ENCODE measurements around the gene SEC14L5.
A peak's percentile ranks its signal among the peaks of the same experiment; 100 is the strongest.

Gene SEC14L5

DNA sequence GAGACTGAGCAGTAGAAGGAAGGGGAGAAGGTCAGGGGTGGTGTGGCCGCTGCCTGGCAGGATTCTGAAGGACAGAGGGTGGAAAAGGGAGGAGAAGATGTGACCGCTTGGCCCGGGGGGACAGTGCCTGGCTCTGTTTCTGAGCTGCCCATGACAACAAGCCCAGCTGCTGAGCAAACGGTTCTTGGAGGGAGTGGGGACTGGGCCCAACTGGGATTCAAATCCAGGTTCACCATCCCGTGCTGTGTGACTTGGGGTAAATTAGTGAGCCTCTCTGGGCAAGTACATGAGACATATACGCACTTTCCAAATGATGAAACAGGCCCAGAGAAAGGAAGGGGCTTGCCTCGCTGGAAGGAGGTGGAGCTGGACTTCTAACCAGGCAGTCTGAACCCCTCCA is 23.3 kb downstream of the SEC14L5 start:
- no peak overlapping the region for H3K4me3 ChIP-seq (ENCODE audit: low read depth, low read length)

DNA sequence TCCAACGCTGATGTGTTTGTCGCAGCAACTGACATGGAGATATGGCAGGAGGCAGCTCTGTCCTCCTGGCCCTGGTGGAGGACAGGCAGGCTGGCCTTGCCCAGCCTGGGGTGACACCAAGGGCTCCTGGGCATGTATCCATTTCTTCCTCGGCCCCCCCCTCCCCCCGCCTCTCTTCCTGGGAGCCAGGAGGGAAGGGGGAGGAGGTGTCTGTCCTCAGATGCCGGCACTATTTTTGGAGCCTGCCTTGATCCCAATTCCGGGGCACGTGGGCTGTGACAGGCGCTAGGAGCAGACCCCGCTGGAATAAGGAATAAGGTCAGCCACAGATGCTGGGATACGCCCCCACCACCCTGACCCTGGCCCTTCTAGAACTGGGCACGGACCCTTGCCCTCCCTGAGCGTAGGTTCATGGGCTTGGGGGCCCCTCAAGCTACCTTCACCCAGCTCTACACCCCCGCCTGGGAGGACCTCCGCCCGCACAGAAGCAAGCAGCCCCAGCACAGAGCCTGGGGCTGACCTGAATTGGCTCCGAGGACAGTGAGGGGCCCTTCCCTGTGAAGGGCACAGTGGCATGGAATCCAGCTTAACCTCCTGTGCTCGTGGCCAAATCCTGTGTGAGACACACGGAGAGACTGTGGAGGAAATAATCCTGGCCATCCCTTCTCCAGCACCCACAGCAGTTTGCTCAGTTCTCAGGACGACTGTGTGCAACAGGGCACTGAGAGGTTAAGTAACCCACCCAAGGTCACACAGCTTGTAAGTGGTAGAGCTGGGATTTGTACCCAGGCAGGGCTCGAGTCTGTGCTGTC is 24.1 kb downstream of the SEC14L5 start:
- no peak overlapping the region for H3K4me3 ChIP-seq (ENCODE audit: low read depth, low read length)

DNA sequence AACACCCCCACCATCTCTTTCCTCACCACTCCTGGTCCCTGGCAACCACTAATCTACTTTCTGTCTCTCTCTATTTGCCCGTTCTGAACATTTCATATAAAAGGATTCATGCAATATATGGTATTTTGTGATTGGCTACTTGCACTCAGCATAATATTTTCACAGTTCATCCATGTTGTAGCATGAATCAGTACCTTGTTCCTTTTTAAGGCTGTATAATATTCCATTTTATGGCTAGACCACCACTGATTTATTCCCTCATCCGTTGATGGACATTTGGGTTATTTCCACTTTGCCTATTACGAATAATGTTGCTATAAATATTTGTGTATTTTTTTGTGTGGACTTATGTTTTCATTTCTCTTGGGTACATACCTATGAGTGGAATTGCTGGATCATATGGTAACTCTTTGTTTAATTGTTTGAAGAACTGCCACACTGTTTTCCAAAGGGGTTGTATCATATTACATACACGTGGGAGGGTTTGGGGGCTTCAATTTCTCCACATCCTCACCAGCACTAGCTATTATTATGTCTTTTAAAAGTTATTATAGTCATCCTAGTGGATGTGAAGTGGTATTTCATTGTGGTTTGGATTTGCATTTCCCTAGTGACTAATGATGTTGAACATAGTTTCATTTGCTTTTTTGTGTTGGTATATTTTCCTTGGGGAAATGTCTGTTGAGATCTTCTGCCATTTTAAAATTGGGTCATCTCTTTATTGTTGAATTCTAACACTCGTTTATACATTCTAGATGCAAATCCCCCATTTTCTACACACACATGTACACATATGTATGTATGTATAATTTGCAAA is 26.3 kb downstream of the SEC14L5 start:
- no peak overlapping the region for H3K4me3 ChIP-seq (ENCODE audit: low read depth, low read length)

DNA sequence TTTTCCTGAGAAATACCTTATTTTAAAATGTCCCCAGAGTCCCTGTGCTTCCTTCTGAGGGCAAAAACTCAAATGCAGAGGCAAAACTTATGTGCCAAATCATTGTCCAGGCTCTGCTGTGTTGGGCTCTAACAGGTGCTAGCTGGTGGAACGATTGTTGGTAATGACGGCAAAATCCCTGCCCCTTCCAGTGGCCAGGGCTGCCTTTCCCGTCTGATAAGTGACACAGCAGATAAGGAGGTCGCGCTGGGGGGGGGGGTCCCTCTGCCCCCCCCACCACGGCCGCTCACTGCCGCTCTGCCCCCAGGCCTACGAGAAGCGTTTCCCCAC is 29.1 kb downstream of the SEC14L5 start:
- no peak overlapping the region for H3K4me3 ChIP-seq (ENCODE audit: low read depth, low read length)

DNA sequence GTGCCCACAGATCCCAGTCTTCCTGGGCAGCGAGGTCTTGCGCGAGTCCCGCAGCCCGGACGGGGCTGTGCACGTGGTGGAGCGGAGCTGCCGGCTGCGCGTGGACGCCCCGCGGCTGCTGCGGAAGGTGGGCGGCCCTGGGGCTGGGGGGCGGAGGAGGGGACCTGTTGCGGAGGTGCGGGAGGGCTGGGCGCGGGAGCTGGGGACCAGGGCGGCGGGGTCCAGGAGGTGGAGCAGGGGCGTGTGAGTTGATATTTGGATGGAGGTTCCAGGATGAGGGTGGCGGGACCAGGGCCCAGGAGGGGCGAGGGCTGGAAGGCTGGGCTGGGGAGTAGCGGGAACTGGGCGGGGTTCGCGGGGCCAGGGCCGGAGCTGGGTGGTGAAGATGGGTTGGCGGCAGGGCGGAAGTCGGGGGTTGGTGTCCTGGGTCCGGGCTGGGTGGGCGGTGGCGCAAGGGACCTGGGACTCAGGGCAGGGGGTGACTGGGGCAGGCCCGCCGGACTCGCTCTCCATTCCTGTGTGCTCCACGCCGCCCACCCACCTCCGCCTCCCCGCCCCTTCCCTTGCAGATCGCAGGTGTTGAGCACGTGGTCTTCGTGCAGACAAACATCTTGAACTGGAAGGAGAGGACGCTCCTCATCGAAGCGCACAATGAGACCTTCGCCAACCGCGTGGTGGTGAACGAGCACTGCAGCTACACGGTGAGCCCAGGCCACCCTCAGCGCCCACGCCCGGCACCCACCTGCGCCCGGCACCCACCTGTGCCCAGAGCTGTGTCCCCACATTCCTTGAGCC is 29.6 kb downstream of the SEC14L5 start:
- H3K4me3 ChIP-seq (ENCODE audit: low read depth, low read length) = peak overlapping the region; percentile 8

DNA sequence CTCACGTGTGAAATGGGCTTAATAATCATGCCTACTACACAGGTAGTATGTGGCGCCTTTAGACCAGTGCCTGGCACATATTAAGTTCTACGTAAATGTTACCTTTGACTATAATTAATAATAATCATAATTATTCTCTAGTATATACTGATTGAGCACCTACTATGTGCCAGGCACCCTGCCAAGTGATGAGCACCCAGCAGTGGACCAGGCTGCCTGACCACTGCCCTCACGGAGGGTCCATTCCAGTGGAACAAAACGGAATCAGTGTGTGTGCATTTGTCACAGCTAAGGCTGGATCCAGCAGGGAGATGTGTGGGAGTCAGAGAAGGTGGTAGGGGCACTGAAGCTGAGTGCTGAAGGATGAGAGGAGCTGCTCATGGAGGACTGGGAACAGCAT is 30.5 kb downstream of the SEC14L5 start:
- H3K4me3 ChIP-seq (ENCODE audit: low read depth, low read length) = no peak overlapping the region

DNA sequence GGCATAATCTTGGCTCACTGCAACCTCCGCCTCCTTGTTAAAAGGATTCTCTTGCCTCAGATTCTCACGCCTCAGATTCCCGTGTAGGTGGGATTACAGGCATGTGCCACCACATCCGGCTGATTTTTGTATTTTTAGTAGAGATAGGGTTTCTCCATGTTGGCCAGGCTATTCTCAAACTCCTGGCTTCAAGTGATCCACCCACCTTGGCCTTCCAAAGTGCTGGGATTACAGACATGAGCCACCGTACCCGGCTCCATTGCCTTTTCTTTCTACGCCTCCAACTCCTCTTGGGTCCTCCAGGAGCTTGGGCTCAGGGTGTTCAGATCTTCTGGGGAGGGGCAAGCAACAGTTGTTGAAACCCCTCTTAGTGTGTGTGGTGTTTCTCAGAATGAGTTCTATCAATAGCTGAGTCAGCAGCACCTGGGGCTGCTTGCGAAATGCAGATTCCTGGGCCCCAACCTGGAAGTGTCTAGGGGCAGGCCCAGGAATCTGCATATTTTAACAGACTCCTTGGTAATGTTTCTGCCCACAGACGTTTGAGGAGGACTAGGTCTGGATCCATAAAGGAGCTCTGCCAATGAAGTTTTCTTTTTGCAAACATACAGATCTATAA is 31.4 kb downstream of the SEC14L5 start:
- no peak overlapping the region for H3K4me3 ChIP-seq (ENCODE audit: low read depth, low read length)

DNA sequence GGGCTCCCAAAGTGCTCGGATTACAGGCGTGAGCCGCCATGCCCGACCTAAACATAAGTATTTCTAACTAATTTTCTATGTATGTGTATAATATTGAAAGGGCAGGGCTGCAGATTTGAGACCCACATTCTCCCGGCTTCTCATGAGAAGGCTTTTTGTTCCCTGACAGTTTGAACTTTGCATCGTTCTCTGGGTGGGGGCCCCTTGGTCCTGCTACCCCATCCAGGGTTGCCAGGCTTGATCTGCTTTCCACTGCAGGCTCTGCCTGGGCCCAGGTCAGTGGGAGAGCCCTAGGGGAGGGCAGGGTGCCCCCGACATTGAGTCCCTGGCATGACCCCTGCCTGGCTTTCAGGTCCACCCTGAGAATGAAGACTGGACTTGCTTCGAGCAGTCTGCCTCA is 32.3 kb downstream of the SEC14L5 start:
- no peak overlapping the region for H3K4me3 ChIP-seq (ENCODE audit: low read depth, low read length)

DNA sequence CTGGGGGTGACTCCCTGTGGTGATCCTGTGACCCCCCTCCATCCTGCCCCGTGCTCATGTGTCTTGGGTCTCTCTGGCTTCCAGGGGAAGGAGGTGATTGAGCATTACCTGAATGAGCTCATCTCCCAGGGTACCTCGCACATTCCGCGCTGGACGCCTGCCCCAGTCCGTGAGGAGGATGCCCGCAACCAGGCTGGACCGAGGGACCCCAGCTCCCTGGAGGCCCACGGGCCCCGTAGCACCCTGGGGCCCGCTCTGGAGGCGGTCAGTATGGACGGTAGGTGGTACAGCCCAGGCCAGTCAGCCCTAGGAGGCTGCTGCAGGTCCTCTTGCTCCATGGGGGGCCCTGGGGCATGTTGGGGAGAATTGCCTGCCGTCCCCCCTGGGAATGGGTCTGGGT is 33.6 kb downstream of the SEC14L5 start:
- H3K4me3 ChIP-seq (ENCODE audit: low read depth, low read length) = no peak overlapping the region

DNA sequence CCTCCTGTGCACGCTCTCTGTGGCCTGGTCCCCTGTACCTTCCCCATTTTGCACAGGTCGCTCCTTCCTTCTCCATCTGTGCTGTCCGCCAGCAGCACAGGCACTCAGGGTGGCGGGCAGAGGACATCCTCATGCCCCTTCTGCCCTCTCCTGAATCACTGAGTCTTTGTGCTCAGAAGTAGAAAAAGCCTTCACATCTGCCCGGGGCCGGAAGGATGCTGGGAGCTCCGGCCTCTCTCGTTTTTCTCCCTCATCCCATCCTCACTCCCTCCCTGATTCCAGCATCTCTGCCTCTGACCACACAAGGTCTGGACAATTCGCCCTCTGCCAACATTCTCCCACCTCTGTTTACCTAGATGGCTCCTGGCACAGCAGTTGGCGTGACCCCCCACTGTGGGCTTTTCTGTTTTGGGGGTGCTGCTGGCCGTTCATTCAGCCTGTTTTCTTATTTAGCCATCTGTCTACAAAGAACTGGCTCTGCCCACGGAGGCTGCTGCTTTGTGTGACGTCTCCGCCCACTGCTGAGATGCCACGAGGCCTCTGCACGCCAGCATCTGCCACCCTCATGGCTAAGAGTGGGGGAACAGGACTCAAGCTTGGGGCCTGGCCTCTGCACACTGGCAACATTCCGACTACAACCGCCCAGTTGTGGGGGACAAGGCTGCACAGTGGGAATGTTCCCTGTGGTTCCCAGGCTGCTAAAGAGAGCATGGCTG is 36.7 kb downstream of the SEC14L5 start:
- H3K4me3 ChIP-seq (ENCODE audit: low read depth, low read length) = no peak overlapping the region

DNA sequence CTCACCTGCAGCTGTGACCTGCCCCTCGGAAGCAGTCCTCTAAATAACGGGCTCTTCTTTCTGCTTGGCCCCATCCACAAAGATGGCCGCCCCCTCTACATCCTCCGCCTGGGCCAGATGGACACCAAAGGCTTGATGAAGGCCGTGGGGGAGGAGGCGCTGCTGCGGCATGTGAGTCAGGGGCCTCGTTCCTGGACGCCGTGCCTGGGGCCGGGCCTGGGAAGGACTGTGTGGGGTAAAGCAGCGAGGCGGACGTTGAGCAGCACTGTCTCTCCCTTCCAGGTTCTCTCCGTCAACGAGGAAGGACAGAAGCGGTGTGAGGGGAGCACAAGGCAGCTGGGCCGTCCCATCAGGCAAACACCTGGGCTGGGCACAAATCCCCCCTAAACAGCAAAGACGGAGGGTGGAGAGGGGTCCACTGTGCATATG is 42.5 kb downstream of the SEC14L5 start:
- no peak overlapping the region for H3K4me3 ChIP-seq (ENCODE audit: low read depth, low read length)

DNA sequence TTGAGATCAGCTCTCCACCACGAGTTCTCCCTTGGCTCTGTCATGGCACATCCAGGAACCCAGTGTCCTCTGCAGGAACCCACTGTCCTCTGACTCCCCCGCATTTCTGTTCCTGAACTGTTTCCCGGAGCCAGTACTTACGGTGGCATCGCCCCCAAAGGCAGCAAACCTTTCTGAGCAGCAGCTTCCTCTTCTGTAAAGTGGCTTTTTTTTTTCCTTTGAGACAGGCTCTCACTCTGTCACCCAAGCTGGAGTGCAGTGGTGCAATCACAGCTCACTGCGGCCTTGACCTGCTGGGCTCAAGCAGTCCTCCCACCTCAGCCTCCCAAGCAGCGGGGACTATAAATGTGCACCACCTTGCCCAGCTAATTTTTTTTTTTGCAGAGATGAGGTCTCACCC is 43.4 kb downstream of the SEC14L5 start:
- H3K4me3 ChIP-seq (ENCODE audit: low read depth, low read length) = no peak overlapping the region

DNA sequence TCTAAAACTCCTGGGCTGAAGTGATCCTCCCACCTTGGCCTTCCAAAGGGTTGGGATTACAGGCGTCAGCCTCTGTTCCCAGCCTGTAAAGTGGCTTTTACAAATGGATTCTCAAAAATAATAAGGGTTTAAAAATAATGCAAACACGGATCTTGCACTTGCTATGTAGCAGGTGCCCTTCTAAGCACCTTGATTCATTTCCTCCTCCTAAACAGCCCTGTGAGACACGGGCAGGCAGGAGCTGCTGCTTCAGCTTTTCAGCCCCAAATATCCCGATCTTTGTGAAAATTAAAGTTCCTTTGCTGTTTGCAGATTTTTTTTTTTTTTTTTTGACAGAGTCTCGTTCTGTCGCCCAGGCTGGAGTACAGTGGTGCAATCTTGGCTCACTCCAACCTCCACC is 43.9 kb downstream of the SEC14L5 start:
- H3K4me3 ChIP-seq (ENCODE audit: low read depth, low read length) = no peak overlapping the region

DNA sequence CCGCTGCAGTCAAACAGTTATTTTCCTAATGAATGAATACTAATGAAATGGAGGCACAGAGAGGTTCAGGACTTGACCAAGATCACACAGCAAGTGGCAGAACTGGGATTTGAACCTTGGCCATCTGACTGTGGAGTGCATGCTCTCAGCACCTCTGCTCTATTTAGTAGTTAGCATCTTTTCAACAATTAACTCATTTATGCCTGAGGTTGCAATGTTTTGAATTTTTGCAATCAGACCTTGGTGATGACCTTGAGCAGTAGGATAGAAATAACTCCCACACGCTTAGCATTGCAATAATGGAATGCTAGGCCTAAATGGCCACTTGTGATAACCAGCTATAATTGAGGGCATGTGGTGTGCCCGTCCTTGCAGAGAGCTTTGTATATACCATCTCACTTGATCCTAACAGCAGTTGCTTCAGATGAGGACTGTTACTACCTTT is 44.6 kb downstream of the SEC14L5 start:
- no peak overlapping the region for H3K4me3 ChIP-seq (ENCODE audit: low read depth, low read length)

DNA sequence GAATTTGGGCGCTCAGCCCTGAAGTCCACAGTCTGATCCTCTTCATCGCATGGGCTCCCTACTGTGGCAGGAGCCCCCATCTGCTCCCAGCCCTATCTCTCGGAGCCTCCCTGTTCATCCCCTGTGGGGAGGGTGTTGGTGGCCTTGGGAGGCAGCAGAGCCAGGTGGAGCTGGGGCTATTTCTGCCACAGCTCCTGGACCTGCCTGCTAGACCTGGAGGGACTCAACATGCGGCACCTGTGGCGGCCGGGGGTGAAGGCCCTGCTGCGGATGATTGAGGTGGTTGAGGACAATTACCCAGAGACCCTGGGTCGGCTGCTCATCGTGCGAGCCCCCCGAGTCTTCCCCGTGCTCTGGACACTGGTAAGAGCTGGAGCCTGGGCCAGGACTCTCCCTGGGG is 45.1 kb downstream of the SEC14L5 start:
- no peak overlapping the region for H3K4me3 ChIP-seq (ENCODE audit: low read depth, low read length)

DNA sequence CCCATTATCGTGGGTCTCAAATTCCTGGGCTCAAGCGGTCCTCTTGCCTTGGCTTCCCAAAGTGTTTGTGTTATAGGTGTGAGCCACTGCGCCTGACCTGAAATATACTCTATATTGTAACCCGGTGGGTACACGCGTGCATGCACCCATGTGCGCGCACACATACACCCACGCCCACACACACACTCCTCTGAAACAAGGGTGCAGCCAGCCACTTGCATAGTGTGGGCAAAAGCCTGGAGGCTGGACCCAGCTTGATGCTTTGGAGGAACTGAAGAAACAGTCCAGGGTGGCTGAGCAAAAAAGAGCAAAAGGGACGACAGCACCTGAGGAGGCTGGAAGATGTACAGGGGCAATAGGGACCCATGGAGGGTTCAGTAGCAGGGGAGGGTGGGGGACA is 45.7 kb downstream of the SEC14L5 start:
- no peak overlapping the region for H3K4me3 ChIP-seq (ENCODE audit: low read depth, low read length)

DNA sequence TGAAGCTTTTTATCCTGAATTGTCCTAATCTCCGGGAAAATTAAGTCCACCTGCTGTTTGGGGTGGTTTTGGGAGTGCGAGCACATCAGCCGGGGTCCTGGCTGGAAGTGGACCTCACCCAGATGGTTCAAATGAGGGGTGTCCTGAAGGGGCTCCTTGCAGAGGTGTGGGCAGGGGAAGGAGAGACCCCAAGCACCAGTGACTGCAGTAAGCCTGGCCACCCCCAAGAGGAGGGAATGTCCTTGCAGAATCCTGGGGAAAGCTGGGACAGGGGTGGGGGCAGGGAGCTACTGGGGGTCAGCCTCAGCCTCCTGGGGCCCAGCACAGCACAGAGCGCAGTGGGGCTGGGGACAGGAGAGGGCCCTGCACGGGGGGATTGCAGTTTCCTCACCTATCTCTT is 46.2 kb downstream of the SEC14L5 start:
- no peak overlapping the region for H3K4me3 ChIP-seq (ENCODE audit: low read depth, low read length)

DNA sequence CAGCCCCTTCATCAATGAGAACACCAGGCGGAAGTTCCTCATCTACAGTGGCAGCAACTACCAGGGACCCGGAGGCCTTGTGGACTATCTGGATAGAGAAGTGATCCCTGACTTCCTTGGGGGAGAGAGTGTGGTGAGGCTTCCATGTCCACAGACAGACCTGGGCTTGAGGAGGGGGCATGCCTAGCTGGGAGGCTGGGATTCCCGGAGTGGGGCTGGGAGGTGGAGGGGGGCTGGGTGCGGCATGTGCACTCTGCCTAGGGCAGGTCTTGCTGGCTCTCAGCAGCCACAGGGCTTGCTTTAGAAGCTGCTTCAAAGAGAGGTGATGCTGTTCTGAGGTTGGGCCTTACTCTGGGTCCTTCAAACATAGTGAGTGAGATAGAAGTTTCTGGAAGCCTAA is 47.8 kb downstream of the SEC14L5 start:
- no peak overlapping the region for H3K4me3 ChIP-seq (ENCODE audit: low read depth, low read length)

DNA sequence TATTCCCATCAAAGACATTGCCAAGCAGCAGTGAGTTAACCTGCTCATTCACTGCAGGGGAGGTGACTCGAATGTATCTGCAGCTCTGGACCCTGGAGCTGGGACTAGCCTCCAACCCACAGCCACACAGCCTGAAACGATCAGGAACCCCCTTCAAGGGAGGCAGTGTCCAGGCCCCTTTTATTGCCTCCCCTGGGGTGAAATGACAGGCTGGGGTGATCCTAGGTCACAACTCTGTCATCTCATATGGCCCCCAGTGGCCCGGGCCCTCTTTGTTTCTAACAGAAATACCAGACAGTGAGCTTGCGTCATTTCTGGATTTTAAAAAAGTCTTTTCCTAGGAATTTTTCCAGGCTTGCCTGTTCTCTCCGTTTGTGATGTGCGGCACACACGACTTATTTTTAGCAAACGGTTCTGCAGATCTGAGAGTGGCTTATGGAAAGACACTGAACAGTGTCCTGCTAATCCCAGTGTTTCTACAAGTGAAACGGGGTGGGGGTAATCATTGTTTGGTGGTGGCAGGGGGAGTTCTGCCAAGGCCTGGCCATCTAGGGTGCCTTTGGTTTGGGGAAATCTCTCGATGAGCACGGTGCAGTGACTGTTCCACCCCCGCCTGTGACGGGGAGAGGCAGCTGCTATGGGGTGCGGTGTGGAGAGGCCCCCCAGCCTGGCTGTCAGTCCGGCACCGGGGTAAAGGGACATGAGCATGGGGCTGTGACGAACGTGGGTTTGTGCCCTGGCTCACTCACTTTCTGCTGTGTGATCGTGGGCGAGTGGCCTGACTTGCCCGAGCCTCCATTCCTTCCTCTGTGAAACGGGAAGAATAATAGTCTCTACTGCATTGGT is 48.4 kb downstream of the SEC14L5 start:
- no peak overlapping the region for H3K4me3 ChIP-seq (ENCODE audit: low read depth, low read length)

DNA sequence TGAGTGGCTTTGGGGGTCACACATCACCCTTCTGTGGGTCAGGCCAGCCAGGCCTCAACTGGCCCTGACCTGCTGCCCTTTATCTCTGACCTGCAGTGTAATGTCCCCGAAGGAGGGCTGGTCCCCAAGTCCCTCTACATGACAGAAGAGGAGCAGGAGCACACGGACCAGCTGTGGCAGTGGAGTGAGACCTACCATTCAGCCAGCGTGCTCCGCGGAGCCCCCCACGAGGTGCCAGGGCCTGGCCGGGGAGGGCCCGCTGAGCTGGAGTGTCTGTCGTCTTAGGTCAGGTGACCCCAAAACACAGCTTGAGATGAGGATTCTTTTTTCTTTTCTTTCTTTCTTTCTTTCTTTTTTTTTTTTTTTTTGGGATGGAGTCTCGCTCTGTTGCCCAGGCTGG is 49.1 kb downstream of the SEC14L5 start:
- H3K4me3 ChIP-seq (ENCODE audit: low read depth, low read length) = no peak overlapping the region
